IPS-15b (cell line): ENCODE measurements around the gene PLEKHG3.

Source experiments
- H3K27me3 ChIP-seq: one replicate; pipeline ENCODE4 v1.6.1; 2013; ENCODE audit warnings: low read length; ENCODE audit not compliant: control insufficient read depth, insufficient read depth
- H3K36me3 ChIP-seq: one replicate; pipeline ENCODE4 v1.6.1; 2013; ENCODE audit warnings: low read length; ENCODE audit not compliant: control insufficient read depth, insufficient read depth
- H3K4me1 ChIP-seq: one replicate; pipeline ENCODE4 v1.6.1; 2013; ENCODE audit warnings: mild to moderate bottlenecking, low read length; ENCODE audit not compliant: control insufficient read depth, insufficient read depth
- H3K4me3 ChIP-seq: one replicate; pipeline ENCODE4 v1.5.1; 2013; ENCODE audit warnings: low read depth, low read length
- H3K9ac ChIP-seq: one replicate; pipeline ENCODE4 v1.6.1; 2013; ENCODE audit warnings: low read depth, mild to moderate bottlenecking, low read length
- H3K9me3 ChIP-seq: one replicate; pipeline ENCODE4 v1.6.1; 2013; ENCODE audit warnings: mild to moderate bottlenecking, low read length; ENCODE audit not compliant: control insufficient read depth, insufficient read depth

Gene PLEKHG3

GRCh38 chr14:64772397-64772950 lies 68.2 kb downstream of the PLEKHG3 start:
- H3K9me3 ChIP-seq: peaks cover 13% of the 10 kb centered on the region
- H3K9ac ChIP-seq: no peak overlapping the region
- H3K27me3 ChIP-seq: no peaks in the 10 kb centered on the region
- H3K36me3 ChIP-seq: peaks cover 3% of the 10 kb centered on the region
- H3K4me1 ChIP-seq: no peaks in the 10 kb centered on the region
- no peak overlapping the region for H3K4me3 ChIP-seq

DNA sequence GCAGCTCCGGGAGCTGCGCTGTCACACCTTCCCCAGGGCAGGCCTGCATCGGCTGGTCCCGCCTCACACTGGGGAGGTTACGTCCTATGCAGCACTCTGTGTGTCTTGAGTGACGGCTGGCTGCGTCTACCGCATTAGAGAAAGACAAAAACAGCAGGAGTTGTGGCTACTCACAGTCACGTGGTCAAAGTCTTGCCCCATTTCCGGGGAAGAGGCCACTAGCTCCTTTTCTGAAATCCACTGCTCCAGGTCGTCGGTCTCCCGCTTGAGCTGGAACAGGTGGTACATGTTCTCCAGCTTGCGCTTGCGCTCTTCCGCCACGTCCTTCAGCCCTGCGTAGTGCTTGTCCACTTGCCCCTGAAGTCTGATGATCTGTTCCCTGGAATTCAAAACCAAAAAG lies 68.8 kb downstream of the PLEKHG3 start:
- no peaks in the 10 kb centered on the region for H3K4me1 ChIP-seq
- no peak overlapping the region for H3K4me3 ChIP-seq
- H3K9me3 ChIP-seq: peaks cover 13% of the 10 kb centered on the region
- H3K36me3 ChIP-seq: peaks cover 3% of the 10 kb centered on the region
- H3K9ac ChIP-seq: no peak overlapping the region
- H3K27me3 ChIP-seq: no peaks in the 10 kb centered on the region

DNA sequence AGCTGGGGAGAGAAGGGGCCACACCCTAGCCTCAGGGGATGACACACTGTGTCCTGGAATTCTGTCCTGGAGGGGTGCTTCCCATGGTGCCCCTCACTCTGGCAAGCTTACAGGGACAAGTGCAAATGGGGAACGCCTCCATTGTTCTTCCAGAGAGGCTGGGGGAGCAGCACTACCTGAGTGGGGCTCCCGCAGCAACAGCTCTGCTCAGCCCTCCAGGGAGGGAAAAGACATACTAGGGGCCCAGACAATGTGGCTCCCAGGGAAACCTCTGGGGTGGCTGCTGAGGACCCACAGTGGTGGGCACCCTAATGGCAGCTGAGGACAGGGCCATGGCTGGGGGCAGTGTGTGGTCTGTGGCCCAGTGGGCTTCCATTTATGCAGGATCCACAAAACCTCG lies 69.4 kb downstream of the PLEKHG3 start:
- no peaks in the 10 kb centered on the region for H3K4me1 ChIP-seq
- H3K27me3 ChIP-seq: no peaks in the 10 kb centered on the region
- H3K36me3 ChIP-seq: peaks cover 3% of the 10 kb centered on the region
- H3K9me3 ChIP-seq: peaks cover 13% of the 10 kb centered on the region
- no peak overlapping the region for H3K4me3 ChIP-seq
- H3K9ac ChIP-seq: no peak overlapping the region

DNA sequence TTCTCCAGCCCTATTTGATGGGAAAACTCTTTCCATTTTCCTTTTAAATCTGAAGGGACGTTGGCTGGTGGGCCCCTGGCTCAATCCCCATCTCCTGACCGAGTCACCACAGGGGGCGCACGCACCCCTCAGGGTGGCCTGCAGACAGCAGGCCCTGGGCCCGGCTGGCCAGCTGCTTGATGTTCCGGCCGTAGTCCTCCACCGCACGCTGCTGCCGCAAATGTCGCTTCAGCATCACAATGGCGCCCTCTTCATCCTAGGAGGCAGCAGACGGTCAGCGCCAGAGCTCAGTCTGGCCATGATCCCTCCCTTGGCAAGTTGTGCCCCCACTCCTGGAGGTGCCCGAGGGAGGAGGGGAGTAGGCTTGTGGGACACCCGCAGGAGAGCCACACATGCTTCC lies 70.0 kb downstream of the PLEKHG3 start:
- Histone ChIP-seq H3K9me3 (peaks cover 13% of the 10 kb centered on the region), H3K36me3 (peaks cover 3% of the 10 kb centered on the region), H3K4me1 (no peaks in the 10 kb centered on the region), H3K27me3 (no peaks in the 10 kb centered on the region), H3K4me3 (no peak overlapping the region), H3K9ac (no peak overlapping the region)

DNA sequence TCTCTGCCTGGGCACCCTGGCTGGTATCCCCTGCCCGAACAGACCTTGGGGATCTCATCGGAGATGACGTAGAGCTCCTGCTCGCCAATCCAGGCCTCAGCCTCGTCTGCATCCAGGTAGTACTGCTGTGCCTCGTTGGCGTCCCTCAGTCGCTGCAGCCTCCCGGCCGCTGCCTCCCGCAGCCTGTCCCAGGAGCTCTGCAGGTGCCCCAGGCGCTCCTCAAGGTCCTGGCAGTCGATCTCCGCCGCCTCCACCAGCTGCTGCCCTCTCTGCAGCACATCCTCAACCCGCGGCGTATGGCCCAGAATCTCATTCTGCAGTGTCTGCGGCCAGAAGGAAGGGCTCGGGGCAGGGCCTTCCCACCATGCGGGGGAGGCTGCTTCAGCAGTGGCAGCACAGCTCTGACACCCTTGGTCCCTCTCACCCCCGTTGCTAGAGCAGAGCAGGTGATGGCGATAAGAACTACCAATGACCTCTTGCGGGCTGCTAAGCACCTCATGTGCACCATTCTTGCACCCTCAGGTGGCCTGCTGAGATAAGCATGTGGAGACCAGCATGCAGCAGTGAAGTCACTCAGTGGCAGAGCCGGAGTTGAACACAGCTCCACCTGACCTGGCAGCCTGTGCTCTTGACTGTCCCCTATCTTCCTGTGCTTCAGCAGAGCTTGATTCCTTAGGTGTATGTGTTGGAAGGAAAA lies 71.0 kb downstream of the PLEKHG3 start:
- peaks cover 3% of the 10 kb centered on the region for H3K36me3 ChIP-seq
- H3K4me3 ChIP-seq: no peak overlapping the region
- no peaks in the 10 kb centered on the region for H3K27me3 ChIP-seq
- H3K9ac ChIP-seq: no peak overlapping the region
- no peaks in the 10 kb centered on the region for H3K4me1 ChIP-seq
- peaks cover 13% of the 10 kb centered on the region for H3K9me3 ChIP-seq

DNA sequence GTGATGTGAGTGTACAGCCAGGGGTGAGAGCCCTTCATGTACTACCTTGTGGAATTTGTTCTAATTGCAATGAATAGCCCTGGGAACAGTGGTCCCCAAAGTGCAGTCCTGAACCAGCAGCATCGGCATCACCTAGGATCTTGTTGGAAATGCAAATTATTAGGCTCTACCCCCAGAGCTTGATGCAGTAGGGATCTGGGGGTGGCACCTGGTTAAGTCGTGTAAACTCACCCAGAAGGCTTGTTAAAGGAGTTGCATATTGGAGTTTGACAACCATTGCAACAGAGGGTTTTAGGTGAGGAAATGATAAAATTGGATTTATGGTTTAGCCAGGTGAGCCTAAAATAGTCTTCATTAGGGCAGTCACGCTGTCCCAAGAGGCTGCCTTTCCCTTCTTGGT lies 73.2 kb downstream of the PLEKHG3 start:
- Histone ChIP-seq H3K9me3 (peaks cover 13% of the 10 kb centered on the region), H3K4me3 (no peak overlapping the region), H3K36me3 (peaks cover 3% of the 10 kb centered on the region), H3K4me1 (no peaks in the 10 kb centered on the region), H3K27me3 (no peaks in the 10 kb centered on the region), H3K9ac (no peak overlapping the region)

DNA sequence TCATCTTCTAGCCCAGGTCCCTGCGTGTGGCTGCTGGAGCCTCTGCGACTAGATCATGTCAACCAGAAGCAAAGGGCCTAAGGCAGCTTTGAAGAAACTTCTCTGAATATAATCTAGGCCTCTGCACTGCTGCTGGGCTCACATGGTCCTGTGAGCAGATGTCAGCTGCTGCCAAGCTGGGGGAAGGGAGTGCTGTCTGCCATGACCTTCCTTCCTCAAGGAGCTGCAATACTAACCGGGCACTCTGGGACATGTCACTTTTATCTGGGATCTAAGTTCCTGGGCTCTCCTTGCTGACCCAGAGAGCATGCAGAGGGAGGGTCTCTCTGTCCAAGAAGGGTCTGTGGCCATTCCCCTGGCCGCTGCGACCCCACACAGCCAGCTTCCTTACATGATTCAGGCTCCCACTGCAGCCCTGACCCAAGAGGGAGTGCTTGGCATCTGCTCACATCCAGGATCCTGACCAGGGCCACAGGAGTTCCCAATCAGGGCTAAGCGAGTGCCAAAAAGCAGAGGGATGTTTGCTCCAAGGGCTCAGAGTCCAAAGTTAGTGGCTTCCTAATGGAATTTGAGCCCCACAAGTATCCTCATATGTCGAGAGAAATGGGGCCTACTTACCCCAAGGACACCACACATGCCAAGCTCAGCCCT lies 74.0 kb downstream of the PLEKHG3 start:
- H3K9me3 ChIP-seq: peaks cover 8% of the 10 kb centered on the region
- H3K27me3 ChIP-seq: no peaks in the 10 kb centered on the region
- H3K4me1 ChIP-seq: no peaks in the 10 kb centered on the region
- no peak overlapping the region for H3K4me3 ChIP-seq
- H3K9ac ChIP-seq: no peak overlapping the region
- peaks cover 3% of the 10 kb centered on the region for H3K36me3 ChIP-seq

DNA sequence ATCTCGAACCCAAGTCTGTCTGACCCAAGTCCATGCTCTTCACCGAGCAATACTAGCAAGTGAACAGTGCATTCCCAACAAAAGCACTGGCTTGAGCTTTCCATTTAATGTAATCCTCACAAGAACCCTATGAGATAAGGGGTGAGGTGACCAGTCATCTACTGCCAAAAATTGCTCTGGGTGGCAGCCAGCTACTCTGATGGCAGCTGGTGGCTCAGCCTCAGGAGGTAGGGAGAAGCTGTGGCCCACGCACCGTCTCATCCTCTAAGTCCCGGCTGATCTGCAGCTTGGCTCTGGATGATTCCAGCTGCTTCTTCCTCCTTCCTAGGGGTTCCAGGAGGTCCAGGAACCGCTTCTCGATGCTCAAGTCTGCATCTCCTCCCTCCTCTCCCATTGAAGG lies 75.2 kb downstream of the PLEKHG3 start:
- Histone ChIP-seq H3K9me3 (no peaks in the 10 kb centered on the region), H3K4me3 (no peak overlapping the region), H3K36me3 (no peaks in the 10 kb centered on the region), H3K27me3 (no peaks in the 10 kb centered on the region), H3K4me1 (no peaks in the 10 kb centered on the region), H3K9ac (no peak overlapping the region)

- no peak overlapping the region for H3K9ac ChIP-seq
- H3K4me1 ChIP-seq: no peaks in the 10 kb centered on the region
- no peaks in the 10 kb centered on the region for H3K9me3 ChIP-seq
Measured at GRCh38 chr14:64782196-64782595, 78.0 kb downstream of the PLEKHG3 start.

GRCh38 chr14:64784006-64784405 lies 79.8 kb downstream of the PLEKHG3 start:
- H3K4me3 ChIP-seq: no peak overlapping the region
- no peak overlapping the region for H3K9ac ChIP-seq
- H3K36me3 ChIP-seq: no peaks in the 10 kb centered on the region
- H3K4me1 ChIP-seq: no peaks in the 10 kb centered on the region
- H3K27me3 ChIP-seq: no peaks in the 10 kb centered on the region
- H3K9me3 ChIP-seq: no peaks in the 10 kb centered on the region

More at GRCh38 chr14:64782196-64782595, 78.0 kb downstream of the PLEKHG3 start:
- no peaks in the 10 kb centered on the region for H3K36me3 ChIP-seq
- H3K27me3 ChIP-seq: no peaks in the 10 kb centered on the region
- no peak overlapping the region for H3K4me3 ChIP-seq

DNA sequence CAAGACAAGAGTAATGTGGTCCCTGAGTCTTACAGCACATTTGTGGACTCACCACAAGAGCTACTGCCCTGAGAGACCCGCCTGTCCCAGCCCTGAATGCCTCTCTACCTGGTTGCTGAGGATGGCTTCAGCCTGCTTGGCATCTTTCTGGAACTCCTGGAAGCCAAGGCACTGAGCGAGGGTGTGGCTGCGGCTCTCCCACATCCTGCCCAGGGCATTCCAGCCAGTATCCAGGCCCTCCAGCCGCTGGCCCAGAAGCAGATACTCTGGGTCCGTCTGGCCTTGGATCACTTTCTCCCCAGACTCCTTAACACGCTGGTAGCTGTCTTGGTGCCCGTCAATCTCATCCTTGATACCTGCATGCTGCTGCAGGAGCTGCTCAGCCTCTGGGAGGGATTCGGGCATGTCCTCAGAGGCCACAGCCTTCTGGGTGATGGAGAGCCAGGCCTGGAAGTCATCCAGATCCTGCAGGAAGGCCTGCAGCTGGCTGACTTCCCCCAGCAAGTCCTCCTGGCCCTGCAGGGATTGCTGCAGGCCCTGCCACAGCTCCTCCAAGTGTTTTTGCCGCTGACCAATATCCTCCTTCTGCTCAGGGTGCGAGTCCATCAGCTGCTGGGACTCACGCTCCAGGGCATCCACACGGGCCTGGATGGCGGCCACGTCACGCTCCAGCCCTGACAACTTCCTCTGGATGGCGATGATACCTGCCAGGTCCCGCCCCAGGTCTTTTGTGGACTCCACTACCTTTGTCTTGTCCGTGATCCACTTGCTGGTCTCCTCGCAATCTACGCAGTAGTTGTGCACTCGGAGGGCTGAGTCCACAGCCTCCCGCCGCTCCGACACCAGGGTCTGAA lies 82.3 kb downstream of the PLEKHG3 start:
- Histone ChIP-seq H3K9me3 (no peaks in the 10 kb centered on the region), H3K9ac (no peak overlapping the region), H3K27me3 (no peaks in the 10 kb centered on the region), H3K4me1 (no peaks in the 10 kb centered on the region), H3K4me3 (no peak overlapping the region), H3K36me3 (no peaks in the 10 kb centered on the region)
